IMR-90 (cell line): ENCODE results near the gene SLC13A5.

ENCODE experiments used
- BHLHE40 ChIP-seq: fragments of 150-350 bp; IDR thresholded peaks from 2 replicates; pipeline ENCODE4 v1.6.1; 2016; ENCODE audit warnings: mild to moderate bottlenecking, low read depth, low read length
- CEBPB ChIP-seq: IDR thresholded peaks from 2 replicates; pipeline ENCODE4 v1.6.1; 2012; ENCODE audit warnings: low read depth, low read length, improper control_type of control experiment
- CTCF ChIP-seq: conservative IDR thresholded peaks from 2 replicates; pipeline ENCODE4 v1.5.1; 2012; ENCODE audit warnings: mild to moderate bottlenecking, low read depth, low read length, improper control_type of control experiment
- FOS ChIP-seq: fragments of 150-350 bp; IDR thresholded peaks from 2 replicates; pipeline ENCODE4 v1.6.1; 2016; ENCODE audit warnings: low read depth, low read length
- MAFK ChIP-seq: IDR thresholded peaks from 2 replicates; pipeline ENCODE4 v1.6.1; 2012; ENCODE audit warnings: low read depth, low read length, improper control_type of control experiment
- MAZ ChIP-seq: IDR thresholded peaks from 2 replicates; pipeline ENCODE4 v1.6.1; 2012; ENCODE audit warnings: low read depth, mild to moderate bottlenecking, low read length, improper control_type of control experiment, moderate library complexity, borderline replicate concordance
- MXI1 ChIP-seq: IDR thresholded peaks from 2 replicates; pipeline ENCODE4 v1.6.1; 2012; ENCODE audit warnings: low read depth, mild to moderate bottlenecking, low read length, moderate library complexity, borderline replicate concordance
- POLR2A ChIP-seq: IDR thresholded peaks from 2 replicates; pipeline ENCODE4 v1.6.1; 2012; ENCODE audit warnings: mild to moderate bottlenecking, low read depth, low read length
- RAD21 ChIP-seq: IDR thresholded peaks from 2 replicates; pipeline ENCODE4 v1.6.1; 2012; ENCODE audit warnings: low read length, improper control_type of control experiment
- RCOR1 ChIP-seq: IDR thresholded peaks from 2 replicates; pipeline ENCODE4 v1.6.1; 2012; ENCODE audit warnings: mild to moderate bottlenecking, low read length, improper control_type of control experiment; ENCODE audit not compliant: insufficient replicate concordance
- RFX5 ChIP-seq: IDR thresholded peaks from 2 replicates; pipeline ENCODE4 v1.8.0; 2012; ENCODE audit warnings: low read depth, mild to moderate bottlenecking, low read length, moderate library complexity
- SMC3 ChIP-seq: fragments of 150-350 bp; IDR thresholded peaks from 2 replicates; pipeline ENCODE4 v1.6.1; 2016; ENCODE audit warnings: low read depth, mild to moderate bottlenecking, antibody characterized with exemption, low read length, moderate library complexity
- TF ChIP-seq, protein P1 (sequence below): fragments of 150-350 bp; IDR thresholded peaks from 2 replicates; pipeline ENCODE4 v1.6.1; 2017; ENCODE audit warnings: mild to moderate bottlenecking, antibody characterized with exemption, low read length, low read depth

GRCh38 chr17:6708357-6708961 lies 4.7 kb downstream of the SLC13A5 start:
- TF ChIP-seq POLR2A (no peak), MAFK (no peak), CTCF (no peak), MXI1 (no peak), RAD21 (no peak), CEBPB (no peak), SMC3 (no peak), RCOR1 (no peak), FOS (no peak), BHLHE40 (no peak), MAZ (no peak), RFX5 (no peak)
- TF ChIP-seq, protein P1, sequence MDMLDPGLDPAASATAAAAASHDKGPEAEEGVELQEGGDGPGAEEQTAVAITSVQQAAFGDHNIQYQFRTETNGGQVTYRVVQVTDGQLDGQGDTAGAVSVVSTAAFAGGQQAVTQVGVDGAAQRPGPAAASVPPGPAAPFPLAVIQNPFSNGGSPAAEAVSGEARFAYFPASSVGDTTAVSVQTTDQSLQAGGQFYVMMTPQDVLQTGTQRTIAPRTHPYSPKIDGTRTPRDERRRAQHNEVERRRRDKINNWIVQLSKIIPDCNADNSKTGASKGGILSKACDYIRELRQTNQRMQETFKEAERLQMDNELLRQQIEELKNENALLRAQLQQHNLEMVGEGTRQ: no peak
